ENCODE measurements around the gene GRWD1. TPM values are rescaled to one million over a fixed set of nuclear protein-coding genes. Genes with fewer than 3 reads are reported as not detected.

GRWD1 gene
- total RNA-seq, 1 donor from 2014 or later = 41.4 TPM

DNA sequence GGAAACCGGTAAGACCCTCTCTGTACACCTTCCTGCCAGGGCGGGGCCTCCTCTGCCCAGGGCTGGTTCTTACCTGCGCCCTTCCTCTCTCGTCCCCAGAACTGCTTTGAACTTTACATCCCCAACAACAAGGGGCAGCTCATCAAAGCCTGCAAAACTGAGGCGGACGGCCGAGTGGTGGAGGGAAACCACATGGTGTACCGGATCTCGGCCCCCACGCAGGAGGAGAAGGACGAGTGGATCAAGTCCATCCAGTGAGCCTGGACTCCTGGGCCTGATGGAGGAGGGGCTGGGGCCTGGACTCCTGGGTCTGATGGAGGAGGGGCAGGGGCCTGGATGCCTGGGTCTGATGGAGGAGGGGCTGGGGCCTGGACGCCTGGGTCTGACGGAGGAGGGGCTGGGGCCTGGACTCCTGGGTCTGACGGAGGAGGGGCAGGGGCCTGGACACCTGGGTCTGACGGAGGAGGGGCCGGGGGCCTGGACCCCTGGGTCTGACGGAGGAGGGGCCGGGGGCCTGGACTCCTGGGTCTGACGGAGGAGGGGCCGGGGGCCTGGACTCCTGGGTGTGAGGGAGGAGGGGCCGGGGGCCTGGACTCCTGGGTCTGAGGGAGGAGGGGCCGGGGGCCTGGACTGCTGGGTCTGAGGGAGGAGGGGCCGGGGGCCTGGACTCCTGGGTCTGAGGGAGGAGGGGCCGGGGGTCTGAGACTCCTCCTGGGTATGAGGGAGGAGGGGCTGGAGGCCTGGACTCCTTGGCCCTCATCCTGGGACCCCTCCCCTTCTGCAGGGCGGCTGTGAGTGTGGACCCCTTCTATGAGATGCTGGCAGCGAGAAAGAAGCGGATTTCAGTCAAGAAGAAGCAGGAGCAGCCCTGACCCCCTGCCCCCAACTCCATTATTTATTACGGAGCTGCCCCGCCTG lies 32.8 kb downstream of the GRWD1 start:
- Histone ChIP-seq H3K4me2 (ENCODE audit: low read length) (no peak overlapping the region), H3K9me3 (ENCODE audit: insufficient read depth, low read depth, low read length) (no peaks in the 10 kb centered on the region), H3K9ac (ENCODE audit: low read length) (no peak overlapping the region), H4K20me1 (ENCODE audit: insufficient read depth, low read length) (peaks cover 63% of the 10 kb centered on the region), H3K79me2 (ENCODE audit: insufficient read depth, low read length) (peaks cover 6% of the 10 kb centered on the region), H3K27ac (ENCODE audit: low read depth, low read length) (no peak overlapping the region), H3K4me3 (ENCODE audit: insufficient read depth, low read depth, low read length) (no peak overlapping the region), H3K27me3 (ENCODE audit: insufficient read depth, low read length) (no peaks in the 10 kb centered on the region), H2AFZ (ENCODE audit: low read depth, low read length) (no peak overlapping the region), H3K36me3 (ENCODE audit: insufficient read depth, low read length) (peaks cover 27% of the 10 kb centered on the region), H3K4me1 (ENCODE audit: insufficient read depth, low read length) (peaks cover 25% of the 10 kb centered on the region)
- no peak overlapping the region for H3K27ac Mint-ChIP-seq (ENCODE audit: unreplicated experiment)
- H3K9me3 Mint-ChIP-seq (ENCODE audit: unreplicated experiment) = no peaks in the 10 kb centered on the region
- H3K4me3 Mint-ChIP-seq (ENCODE audit: unreplicated experiment) = no peak overlapping the region
- no peak for FAIRE-seq
- H3K4me1 Mint-ChIP-seq (ENCODE audit: low read depth, unreplicated experiment) = peaks cover 12% of the 10 kb centered on the region
- DNase-seq (ENCODE audit: low read depth) = no peak
- TF ChIP-seq, protein P1, sequence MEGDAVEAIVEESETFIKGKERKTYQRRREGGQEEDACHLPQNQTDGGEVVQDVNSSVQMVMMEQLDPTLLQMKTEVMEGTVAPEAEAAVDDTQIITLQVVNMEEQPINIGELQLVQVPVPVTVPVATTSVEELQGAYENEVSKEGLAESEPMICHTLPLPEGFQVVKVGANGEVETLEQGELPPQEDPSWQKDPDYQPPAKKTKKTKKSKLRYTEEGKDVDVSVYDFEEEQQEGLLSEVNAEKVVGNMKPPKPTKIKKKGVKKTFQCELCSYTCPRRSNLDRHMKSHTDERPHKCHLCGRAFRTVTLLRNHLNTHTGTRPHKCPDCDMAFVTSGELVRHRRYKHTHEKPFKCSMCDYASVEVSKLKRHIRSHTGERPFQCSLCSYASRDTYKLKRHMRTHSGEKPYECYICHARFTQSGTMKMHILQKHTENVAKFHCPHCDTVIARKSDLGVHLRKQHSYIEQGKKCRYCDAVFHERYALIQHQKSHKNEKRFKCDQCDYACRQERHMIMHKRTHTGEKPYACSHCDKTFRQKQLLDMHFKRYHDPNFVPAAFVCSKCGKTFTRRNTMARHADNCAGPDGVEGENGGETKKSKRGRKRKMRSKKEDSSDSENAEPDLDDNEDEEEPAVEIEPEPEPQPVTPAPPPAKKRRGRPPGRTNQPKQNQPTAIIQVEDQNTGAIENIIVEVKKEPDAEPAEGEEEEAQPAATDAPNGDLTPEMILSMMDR (IDR thresholded peaks at IDR 0.05; ENCODE audit: insufficient read depth, low read depth, low read length) = no peak
- no peak for TF ChIP-seq EZH2 (IDR thresholded peaks at IDR 0.05; ENCODE audit: insufficient read depth, low read length)
- H3K27me3 Mint-ChIP-seq (ENCODE audit: low read depth, unreplicated experiment) = no peaks in the 10 kb centered on the region
- H3K36me3 Mint-ChIP-seq (ENCODE audit: low read depth, unreplicated experiment) = peaks cover 14% of the 10 kb centered on the region

DNA sequence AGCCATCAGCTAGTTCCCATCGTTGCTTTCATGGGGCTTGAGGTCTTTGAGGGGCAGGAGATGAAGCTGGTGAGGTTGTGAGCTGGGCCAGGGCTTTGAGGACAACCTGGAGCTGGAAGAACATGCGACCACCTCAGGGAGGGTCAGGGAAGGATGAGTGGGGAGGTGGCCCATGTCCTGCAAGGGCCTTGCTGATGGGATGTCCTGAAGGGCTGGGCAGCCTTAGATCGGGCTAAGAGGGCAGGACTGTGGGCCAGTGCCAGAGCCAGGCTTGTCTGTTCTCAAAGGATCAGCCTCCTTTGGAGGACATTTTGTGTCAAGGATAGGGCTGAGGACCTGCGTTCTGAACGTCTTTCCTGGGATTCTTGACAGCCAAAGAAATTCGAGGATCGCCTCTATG lies 33.9 kb downstream of the GRWD1 start:
- Histone ChIP-seq H4K20me1 (ENCODE audit: insufficient read depth, low read length) (peaks cover 52% of the 10 kb centered on the region), H3K27ac (ENCODE audit: low read depth, low read length) (no peak overlapping the region), H3K9ac (ENCODE audit: low read length) (peak overlapping the region; percentile 70), H3K27me3 (ENCODE audit: insufficient read depth, low read length) (no peaks in the 10 kb centered on the region), H3K4me3 (ENCODE audit: insufficient read depth, low read depth, low read length) (no peak overlapping the region), H2AFZ (ENCODE audit: low read depth, low read length) (no peak overlapping the region), H3K36me3 (ENCODE audit: insufficient read depth, low read length) (peaks cover 23% of the 10 kb centered on the region), H3K4me2 (ENCODE audit: low read length) (peak overlapping the region; percentile 83), H3K79me2 (ENCODE audit: insufficient read depth, low read length) (no peaks in the 10 kb centered on the region), H3K9me3 (ENCODE audit: insufficient read depth, low read depth, low read length) (no peaks in the 10 kb centered on the region), H3K4me1 (ENCODE audit: insufficient read depth, low read length) (peaks cover 25% of the 10 kb centered on the region)
- no peaks in the 10 kb centered on the region for H3K27me3 Mint-ChIP-seq (ENCODE audit: low read depth, unreplicated experiment)
- no peaks in the 10 kb centered on the region for H3K9me3 Mint-ChIP-seq (ENCODE audit: unreplicated experiment)
- peak overlapping the region; percentile 58 for H3K27ac Mint-ChIP-seq (ENCODE audit: unreplicated experiment)
- TF ChIP-seq, protein P1 (IDR thresholded peaks at IDR 0.05; ENCODE audit: insufficient read depth, low read depth, low read length) = no peak
- no peak for TF ChIP-seq EZH2 (IDR thresholded peaks at IDR 0.05; ENCODE audit: insufficient read depth, low read length)
- no peak for FAIRE-seq
- no peak for DNase-seq (ENCODE audit: low read depth)
- H3K4me3 Mint-ChIP-seq (ENCODE audit: unreplicated experiment) = peak overlapping the region; percentile 69
- H3K36me3 Mint-ChIP-seq (ENCODE audit: low read depth, unreplicated experiment) = peaks cover 15% of the 10 kb centered on the region
- H3K4me1 Mint-ChIP-seq (ENCODE audit: low read depth, unreplicated experiment) = peaks cover 12% of the 10 kb centered on the region

DNA sequence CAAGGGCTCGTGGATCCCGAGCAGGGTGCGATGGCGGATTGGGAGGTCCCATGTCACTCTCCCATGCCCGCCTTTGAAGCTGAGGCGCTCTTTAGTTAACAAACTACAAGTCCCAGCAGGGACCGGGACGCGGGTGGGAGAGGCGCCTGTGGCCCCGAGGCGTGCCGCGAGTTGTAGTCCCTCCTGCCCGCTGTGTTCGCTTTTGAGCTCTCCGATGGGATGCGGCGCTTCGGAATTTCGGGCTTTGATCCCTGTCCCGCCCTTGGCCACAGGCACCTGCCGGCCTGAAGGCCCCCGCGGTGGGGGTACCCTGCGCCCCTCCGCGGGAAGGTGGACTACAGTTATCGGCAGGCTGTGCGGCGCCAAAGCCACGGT lies 34.4 kb downstream of the GRWD1 start:
- FAIRE-seq (no peak), DNase-seq (ENCODE audit: low read depth) (no peak)
- no peaks in the 10 kb centered on the region for H3K9me3 Mint-ChIP-seq (ENCODE audit: unreplicated experiment)
- peaks cover 12% of the 10 kb centered on the region for H3K4me1 Mint-ChIP-seq (ENCODE audit: low read depth, unreplicated experiment)
- peak overlapping the region; percentile 58 for H3K27ac Mint-ChIP-seq (ENCODE audit: unreplicated experiment)
- Histone ChIP-seq H3K4me1 (ENCODE audit: insufficient read depth, low read length) (peaks cover 25% of the 10 kb centered on the region), H3K27me3 (ENCODE audit: insufficient read depth, low read length) (no peaks in the 10 kb centered on the region), H3K79me2 (ENCODE audit: insufficient read depth, low read length) (no peaks in the 10 kb centered on the region), H3K9ac (ENCODE audit: low read length) (peak overlapping the region; percentile 70), H3K36me3 (ENCODE audit: insufficient read depth, low read length) (peaks cover 18% of the 10 kb centered on the region), H4K20me1 (ENCODE audit: insufficient read depth, low read length) (peaks cover 47% of the 10 kb centered on the region), H3K4me2 (ENCODE audit: low read length) (peak overlapping the region; percentile 83), H2AFZ (ENCODE audit: low read depth, low read length) (no peak overlapping the region), H3K9me3 (ENCODE audit: insufficient read depth, low read depth, low read length) (no peaks in the 10 kb centered on the region), H3K27ac (ENCODE audit: low read depth, low read length) (peak overlapping the region; percentile 26), H3K4me3 (ENCODE audit: insufficient read depth, low read depth, low read length) (peak overlapping the region; percentile 43)
- H3K4me3 Mint-ChIP-seq (ENCODE audit: unreplicated experiment) = no peak overlapping the region
- H3K36me3 Mint-ChIP-seq (ENCODE audit: low read depth, unreplicated experiment) = peaks cover 13% of the 10 kb centered on the region
- H3K27me3 Mint-ChIP-seq (ENCODE audit: low read depth, unreplicated experiment) = no peaks in the 10 kb centered on the region
- TF ChIP-seq EZH2 (IDR thresholded peaks at IDR 0.05; ENCODE audit: insufficient read depth, low read length) = no peak
- TF ChIP-seq, protein P1 (IDR thresholded peaks at IDR 0.05; ENCODE audit: insufficient read depth, low read depth, low read length) = no peak

All from astrocyte (in vitro differentiated cells and primary cell).